Left ventricle myocardium superior (tissue), 1 donor: ENCODE results near the gene RTN4. TPM values are rescaled to one million over a fixed set of nuclear protein-coding genes. Genes with fewer than 3 reads are reported as not detected.
"Not testable (repeated sequence)": the region's sequence is repeated elsewhere in the genome, so short reads cannot be mapped to it uniquely, and the experiment has no call there.

ENCODE experiments used
- ATAC-seq: fragments of 200-7000 bp; cut with Tn5 transposase; one replicate; pipeline ENCODE4 v1.9.1; 2020; ENCODE audit warnings: mild to moderate bottlenecking, moderate library complexity
- DNase-seq: peaks from one replicate; pipeline ENCODE4 v3.0.0-alpha.2; 2020
- intact Hi-C: fragments of 100-400 bp; cut with micrococcal nuclease; formaldehyde crosslinking; loops from one replicate; pipeline ENCODE4 v1.11.0; 2022
- total RNA-seq: library from RNA; stranded (reverse); fragmentation: NEBNext Ultra II Directional; extraction: Animal tissue kit (Norgen Biotek cat#: 25700); gene quantifications from one replicate; pipeline ENCODE4 v1.2.1, GENCODE V29; 2021
- donor health status: DM: no; HTN: yes; CAD: no; lungs with severe emphysema.

Gene RTN4
- total RNA-seq, 1 donor from 2014 or later: 43.5 TPM

DNA sequence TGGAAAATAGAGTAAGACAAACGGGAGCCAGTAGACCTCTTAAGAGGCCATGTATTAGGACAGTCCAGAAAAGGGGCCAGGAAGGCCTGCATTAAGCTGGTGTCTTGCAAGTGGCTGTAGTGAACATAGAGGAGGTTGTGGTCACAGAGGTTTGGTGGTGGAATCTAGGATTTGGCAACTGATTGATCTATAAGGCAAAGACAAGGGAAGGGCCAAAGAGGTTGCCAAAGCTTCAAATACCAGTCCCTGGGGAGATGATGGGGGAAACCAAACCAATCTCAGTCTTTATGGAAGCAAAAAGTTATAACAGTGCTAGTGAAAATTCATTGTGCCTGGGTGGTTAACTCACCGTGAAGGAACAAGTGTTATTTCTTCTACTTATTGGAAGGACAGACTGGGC, 28.7 kb upstream of the RTN4 start:
- no peak for ATAC-seq
- intact Hi-C loops: no loop called here
- no peak for DNase-seq

DNA sequence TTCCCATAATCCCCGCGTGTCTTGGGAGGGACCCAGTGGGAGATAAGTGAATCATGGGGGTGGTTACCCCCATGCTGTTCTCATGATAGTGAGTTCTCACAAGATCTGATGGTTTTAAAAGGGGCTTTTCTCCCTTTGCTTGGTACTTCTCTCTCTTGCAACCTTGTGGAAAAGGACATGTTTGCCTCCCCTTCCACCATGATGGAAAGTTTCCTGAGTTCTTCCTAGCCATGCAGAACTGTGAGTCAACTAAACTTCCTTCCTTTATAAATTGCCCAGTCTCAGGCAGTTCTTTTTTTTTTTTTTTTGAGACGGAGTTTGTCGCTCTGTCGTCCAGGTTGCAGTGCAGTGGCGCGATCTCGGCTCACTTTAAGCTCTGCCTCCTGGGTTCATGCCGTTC, 26.5 kb upstream of the RTN4 start:
- intact Hi-C loops: no loop called here

DNA sequence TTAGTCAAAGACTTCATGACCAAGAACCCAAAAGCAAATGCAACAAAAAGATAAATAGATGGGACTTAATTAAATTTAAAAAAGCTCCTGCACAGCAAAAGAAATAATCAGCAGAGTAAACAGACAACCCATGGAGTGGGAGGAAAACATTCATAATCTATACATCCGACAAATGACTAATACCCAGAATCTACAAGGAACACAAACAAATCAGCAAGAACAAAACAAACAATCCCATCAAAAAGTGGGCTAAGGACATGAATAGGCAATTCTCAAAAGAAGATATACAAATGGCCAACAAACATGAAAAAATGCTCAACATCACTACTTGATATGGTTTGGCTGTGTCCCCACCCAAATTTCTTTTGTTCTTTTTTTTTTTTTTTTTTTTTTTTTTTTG, 25.8 kb upstream of the RTN4 start:
- not testable (repeated sequence) for DNase-seq

More for the DNA sequence above, 26.5 kb upstream of the RTN4 start:
- no peak for ATAC-seq
- no peak for DNase-seq

DNA sequence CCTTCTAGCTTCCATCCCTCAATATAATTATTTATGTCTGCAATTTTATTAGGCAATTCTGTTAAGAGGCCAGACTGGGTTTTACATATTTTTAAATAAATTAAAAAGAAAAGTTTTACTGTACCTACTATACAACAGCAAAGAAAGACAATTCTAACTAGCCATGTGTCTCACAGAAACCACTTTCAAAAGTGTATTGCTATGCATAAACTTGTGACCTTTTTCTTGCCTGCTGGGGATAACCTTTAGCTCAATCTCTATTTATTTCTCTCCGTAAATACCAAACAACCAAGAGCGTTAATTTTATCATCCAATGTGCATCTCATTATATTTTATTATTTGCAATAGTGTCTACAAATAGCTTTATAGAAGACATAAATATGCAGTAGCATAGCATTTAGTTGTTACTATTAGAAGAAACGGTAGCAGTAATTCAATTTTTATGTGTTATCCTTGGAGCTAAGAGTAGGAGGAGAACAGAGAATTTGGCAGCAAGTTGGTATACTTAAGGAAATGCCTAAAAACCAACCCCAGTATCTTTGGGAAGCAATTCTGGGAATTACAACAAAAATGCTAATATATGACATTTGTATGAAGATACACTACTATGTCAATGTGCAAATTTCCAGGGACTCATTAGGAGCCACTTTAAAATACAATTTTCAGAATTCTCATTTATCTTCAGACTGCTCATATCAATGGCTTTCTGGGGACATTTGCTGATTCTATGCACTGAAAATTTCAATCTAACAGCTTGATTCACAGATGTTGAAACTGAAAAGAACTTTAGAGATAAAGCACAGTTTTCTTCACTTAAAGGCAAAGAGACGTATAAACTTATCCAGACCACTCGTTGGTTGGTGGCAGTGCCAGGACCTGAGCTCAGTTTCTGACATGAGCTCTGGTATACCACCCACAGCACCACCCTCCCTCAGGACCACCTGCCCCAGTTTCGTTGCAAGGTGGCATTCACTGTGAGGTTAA, 23.0 kb upstream of the RTN4 start:
- DNase-seq: no peak
- ATAC-seq: no peak
- intact Hi-C loops: no loop called here

More for the DNA sequence above, 25.8 kb upstream of the RTN4 start:
- intact Hi-C loops, ATAC-seq: not testable (repeated sequence)

DNA sequence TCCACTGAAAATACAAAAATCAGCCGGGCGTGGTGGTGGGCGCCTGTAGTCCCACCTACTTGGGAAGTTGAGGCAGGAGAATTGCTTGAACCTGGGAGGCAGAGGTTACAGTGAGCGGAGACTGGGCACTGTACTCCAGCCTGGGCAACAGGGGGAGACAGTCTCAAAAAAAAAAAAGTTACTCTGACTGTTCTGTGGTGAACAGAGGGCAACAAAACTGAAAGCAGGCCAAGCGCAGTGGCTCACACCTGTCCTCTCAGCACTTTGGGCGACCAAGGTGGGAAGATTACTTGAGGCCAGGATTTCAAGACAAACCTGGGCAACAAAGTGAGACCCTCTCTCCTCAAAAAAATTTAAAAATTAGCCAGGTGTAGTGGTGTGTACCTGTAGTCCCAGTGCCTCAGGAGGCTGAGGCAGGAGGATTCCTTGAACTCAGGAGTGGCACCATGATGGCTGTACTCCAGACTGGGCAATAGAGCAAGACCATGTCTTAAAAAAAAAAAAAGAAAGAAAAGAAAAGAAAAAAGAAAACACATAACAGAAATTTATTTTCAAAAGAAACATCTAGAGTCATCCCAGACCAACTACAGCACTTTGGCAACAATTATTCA, 13.6 kb upstream of the RTN4 start:
- DNase-seq: no peak
- ATAC-seq: no peak
- intact Hi-C loops: no loop called here

DNA sequence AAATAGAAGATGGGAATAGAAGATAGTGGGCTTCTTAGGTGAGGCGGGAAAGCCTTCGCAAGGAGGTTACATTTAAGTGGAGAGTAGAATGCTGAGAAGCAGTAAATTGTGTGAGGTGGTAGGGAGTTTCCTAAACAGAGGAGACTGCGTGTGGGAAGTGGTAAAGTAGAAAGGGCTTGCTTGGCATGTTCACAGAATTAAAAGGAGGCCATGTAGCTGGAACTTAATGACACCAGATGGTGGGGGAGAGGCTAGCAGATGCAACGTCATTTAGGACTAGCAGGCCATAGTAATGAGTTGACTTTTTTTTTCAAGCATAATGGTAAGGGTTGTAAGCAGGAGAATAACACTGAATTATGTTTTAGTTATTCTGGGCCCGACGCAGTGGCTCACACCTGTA, 13.0 kb upstream of the RTN4 start:
- no peak for DNase-seq
- intact Hi-C loops: no loop called here

DNA sequence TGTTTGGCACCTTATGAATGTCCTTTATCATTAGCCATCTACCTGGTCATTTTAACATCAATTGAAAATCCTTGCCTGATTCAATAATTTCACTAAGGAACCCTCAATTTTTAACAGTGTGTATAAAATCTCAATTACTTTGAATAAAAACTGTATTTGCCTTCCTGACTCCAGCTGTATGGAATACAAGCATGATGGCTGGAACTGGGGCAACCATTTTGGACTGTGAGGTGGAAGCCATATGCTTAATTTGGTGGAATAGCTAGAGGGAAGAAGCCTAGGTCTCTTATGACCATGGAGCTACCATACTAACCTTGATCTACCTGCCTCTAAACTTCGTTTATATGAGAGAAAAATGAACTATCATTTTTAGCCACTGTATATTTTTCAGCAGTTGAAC, 12.5 kb upstream of the RTN4 start:
- ATAC-seq: no peak
- intact Hi-C loops: no loop called here
- DNase-seq: no peak

More for the DNA sequence above, 13.0 kb upstream of the RTN4 start:
- ATAC-seq: no peak

DNA sequence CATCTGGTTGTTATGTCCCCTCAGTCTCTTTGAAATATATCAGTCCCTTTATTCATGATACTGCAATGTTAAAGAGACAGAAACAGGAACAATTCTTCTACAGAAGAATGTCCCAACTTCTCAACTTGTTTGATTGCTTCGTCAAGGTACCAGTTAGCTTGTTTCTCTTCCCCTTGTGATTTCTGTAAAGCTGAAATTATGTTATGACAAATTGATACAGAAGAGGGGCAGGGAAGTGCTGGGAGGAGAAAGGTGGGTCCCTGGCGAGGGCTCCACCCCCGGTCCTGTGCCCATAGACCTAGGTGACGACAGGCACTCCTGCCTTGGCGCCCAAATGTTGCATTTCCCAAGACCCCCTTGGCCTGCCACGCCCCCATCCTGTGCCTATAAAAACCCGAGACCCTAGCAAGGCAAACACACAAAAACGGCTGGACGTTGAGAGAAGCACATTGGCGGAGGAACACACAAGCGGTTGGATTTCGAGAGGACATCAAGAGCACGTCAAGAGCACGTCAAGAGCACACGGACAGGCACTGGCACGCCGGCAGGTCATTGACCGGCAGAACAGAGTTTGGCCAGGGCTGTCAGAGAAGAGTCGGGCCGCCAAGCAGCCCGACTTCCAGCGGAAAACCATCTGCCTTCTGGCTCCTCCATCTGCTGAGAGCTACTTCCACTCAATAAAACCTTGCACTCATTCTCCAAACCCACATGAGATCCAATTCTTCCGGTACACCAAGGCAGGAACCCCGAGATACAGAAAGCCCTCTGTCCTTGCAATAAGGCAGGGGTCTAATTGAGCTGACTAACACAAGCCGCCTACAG, 11.5 kb upstream of the RTN4 start:
- intact Hi-C loops: no loop called here
- no peak for ATAC-seq
- DNase-seq: no peak

DNA sequence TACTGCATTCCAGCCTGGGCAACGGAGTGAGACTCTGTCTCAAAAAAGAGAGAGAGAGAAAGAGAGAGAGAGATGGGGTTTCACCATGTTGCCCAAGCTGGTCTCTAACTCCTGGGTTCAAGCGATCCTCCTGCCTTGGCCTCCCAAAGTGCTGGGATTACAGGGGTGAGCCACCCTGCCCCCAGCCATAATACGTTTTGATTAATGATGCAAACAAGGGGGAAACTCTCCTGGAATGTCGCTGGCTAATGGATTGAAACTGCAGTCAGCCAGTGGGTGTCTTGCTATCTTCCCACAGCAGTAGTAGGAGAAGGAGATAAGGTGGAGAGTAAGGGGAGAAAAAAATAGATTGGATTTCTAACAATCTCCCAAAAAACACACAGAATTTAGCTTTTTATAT, 9.5 kb upstream of the RTN4 start:
- intact Hi-C loops: no loop called here
- ATAC-seq (no peak), DNase-seq (no peak)

DNA sequence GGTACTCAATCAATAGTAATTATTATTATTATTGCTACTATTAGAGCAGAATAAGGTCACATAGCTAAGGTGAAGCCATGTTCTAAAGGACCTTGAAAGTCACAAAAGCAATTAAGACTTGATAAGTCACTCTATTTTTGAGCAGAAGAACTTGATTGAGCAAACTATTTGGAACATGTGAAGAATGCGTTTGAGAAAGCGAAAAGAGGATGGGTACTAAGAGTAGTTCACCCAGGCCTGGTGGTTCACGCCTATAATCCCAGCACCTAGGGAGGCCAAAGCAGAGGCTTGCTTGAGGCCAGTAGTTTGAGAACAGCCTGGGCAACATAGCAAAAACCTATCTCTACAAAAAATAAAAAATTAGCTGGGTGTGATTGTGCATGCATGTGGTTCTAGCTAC, 7.2 kb upstream of the RTN4 start:
- no peak for ATAC-seq
- no peak for DNase-seq
- intact Hi-C loops: no loop called here

DNA sequence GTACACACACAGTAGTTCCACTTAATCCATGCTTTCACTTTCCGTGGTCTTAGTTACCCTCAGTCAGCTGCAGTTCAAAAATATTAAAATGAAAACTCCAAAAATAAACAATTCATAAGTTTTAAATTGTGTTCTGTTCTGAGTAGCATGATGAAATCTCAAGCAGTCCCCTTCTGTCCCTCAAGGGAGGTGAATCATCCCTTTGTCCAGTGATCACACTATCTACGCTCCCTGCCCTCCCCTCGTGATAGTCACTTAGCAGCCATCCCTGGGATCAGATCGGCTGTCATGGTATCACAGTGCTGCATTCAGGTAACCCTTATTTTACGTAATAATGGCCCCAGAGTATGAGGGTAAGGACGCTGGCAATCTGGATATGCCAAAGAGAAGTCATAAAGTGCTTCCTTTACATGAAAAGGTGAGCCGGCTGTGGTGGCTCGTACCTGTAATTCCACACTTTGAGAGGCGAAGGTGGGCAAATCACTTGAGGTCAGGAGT, 5.8 kb upstream of the RTN4 start:
- ATAC-seq: no peak
- intact Hi-C loops: no loop called here
- DNase-seq: no peak

DNA sequence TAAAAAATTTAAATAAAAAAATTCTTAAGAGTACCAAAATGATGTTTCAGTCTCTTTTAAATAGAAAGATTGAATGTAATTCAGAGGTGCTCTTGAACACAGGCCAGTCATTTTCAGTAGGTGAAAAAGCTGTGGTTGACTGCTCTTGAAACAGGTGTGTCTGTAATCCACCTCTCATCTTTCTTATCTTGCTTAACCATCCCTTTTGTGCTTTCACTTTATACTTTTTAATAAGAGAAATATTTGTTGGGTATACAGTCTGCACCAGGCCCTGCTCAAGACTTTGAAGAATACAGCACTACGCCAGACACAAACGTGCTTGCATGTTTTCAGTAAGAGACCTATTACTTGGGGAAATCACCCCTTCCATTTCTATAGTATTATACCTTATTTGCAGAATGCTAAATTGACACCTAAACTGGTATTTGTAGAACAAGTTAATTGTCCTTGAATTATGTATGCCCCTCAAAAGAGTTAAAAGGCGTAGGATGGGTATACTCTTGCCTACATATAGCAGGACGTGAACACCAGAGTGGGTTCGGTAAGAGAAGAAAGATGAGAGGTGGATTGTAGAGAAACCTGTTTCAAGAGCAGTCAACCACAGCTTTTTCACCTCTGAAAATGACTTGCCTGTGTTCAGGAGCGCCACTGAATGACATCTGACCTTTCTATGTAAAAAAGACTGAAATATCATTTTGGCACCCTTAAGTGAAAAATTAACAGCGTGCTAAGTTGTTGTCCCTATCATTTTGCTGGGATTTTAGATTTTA, 4.0 kb upstream of the RTN4 start:
- DNase-seq (no peak), ATAC-seq (no peak)
- intact Hi-C loops: no loop called here

DNA sequence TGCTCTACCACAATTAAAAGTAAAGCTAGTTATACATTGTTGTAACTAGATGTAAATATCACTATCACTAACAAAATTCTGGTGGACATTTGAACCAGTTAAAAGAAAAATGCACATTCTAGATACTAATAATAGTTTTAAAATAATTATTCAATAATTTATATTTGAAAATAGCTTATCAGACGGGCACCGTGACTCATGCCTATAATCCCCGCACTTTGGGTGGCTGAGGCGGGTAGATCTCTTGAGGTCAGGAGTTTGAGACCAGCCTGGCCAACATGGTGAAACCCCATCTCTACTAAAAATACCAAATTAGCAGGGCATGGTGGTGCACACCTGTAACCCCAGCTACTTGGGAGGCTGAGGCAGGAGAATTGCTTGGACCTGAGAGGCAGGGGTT, 3.0 kb upstream of the RTN4 start:
- intact Hi-C loops, DNase-seq, ATAC-seq: not testable (repeated sequence)

DNA sequence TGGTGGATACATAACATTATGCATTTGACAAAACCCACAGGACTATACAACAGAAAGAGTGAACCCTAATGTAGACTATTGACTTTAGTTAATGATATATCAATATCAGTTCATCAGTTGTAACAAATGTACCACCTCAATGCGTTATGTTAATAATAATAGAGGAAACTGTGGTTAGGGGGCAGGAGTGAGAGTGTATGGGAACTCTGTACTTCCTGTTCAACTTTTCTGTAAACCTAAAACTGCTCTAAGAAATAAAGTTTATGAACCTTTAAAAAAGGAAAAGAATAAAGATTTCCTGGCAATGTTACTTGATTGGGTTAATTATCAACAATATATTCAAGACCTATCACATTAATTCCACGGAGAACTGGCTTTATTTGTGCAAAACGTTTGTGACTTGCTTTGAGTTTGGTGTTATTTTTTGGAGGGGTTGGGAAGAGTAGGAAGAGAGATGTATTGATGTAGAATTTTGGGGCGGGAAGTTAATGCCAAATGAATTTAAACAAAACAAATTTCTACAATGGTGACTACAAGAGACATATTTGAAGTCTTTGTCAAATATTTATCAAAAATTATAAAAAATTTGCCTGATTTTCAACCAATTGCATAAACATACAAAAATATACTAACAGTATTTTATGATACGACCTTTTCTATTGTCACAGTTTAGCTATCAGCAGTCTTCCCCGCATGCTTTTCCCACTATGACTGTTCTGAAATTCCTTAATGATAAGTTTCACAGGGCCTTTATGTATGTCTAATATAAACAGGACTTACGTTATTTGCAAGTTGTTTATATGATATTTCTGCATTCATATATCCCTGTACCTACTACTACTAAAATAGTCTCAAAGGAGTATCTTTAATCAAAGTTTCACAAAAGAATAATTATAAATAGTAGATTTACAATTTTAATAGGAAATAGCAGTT, 2.1 kb upstream of the RTN4 start:
- ATAC-seq: no peak
- DNase-seq: no peak
- intact Hi-C loops: no loop called here

DNA sequence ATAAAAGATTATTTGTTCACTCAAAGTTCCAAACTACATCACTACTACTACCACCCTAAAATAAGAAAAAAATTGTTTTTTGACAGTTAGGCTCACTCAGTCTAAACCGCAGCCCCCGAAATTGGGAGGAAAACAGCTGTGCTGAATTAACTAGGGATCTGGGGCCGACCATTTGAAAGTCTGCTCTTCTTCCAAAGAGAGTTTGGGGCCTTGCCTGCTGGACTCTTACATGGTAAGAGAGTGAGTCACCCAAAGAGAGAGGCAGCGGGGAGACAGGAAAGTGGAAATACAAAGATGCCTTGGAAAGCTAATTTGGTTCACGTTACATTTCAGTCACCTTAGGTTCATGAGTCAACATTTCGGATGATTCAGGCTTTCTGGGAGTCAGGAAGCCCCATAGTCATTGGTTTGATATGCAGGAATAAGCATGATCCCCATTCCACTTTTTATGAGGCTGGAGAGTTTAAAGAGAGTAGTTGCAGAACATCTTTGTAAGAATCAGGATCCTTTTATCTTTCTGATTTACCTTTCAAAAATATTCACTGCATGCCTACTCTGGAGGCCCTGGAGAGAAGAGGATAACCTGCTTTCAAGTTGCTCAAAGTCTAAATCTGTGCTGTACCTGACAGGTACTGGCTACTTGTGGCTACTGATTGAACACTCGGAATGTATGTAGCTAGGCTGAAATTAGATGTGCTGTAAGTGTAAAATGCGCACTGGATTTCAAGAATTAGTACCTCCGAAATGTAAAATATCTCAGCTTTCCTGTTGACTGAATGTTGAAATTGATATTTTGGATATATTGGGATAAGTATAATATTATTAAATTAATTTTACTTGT, 995 bp upstream of the RTN4 start:
- DNase-seq: peak; percentile 35
- intact Hi-C loops: no loop called here

DNA sequence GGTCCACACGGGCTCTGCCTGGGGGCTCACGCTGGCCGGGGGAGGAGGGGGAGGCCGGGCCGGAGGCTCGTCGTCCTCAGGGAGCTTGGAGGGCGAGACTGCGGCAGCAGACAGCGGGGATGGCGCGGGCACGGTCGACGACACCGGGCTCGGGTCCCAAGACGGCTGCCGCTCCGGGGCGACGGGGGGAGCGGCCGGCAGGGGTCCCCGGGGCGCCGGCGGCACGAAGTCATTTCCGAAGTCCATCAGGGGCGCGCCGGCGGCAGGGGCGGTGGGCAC, 491 bp downstream of the RTN4 start:
- DNase-seq (no peak), ATAC-seq (no peak)
- intact Hi-C loops: no loop called here

More for the DNA sequence above, 995 bp upstream of the RTN4 start:
- ATAC-seq: peak; percentile 32
